Hepatocyte (in vitro differentiated cells): ENCODE measurements around the gene MRPL20. TPM values are rescaled to one million over a fixed set of nuclear protein-coding genes. Genes with fewer than 3 reads are reported as not detected.
"Not testable (repeated sequence)": the region's sequence is repeated elsewhere in the genome, so short reads cannot be mapped to it uniquely, and the experiment has no call there.

Experiments
- DNase-seq: peaks from one replicate; pipeline ENCODE4 v3.0.0-alpha.2; 2016; ENCODE audit warnings: low spot score
- H2AFZ ChIP-seq: fragments of 200-600 bp; sonication (generic); 2 replicates; pipeline ENCODE4 v1.6.0; 2016; ENCODE audit warnings: antibody characterized with exemption, mild to moderate bottlenecking
- H3K27ac ChIP-seq: fragments of 200-600 bp; sonication (generic); 2 replicates; pipeline ENCODE4 v1.5.1; 2016; ENCODE audit warnings: mild to moderate bottlenecking
- H3K27me3 ChIP-seq: fragments of 200-600 bp; sonication (generic); 2 replicates; pipeline ENCODE4 v1.6.1; 2016
- H3K36me3 ChIP-seq: fragments of 200-600 bp; sonication (generic); replicated peaks from 2 replicates; pipeline ENCODE4 v1.5.1; 2016; ENCODE audit warnings: low read depth; ENCODE audit not compliant: insufficient read depth
- H3K4me1 ChIP-seq: fragments of 200-600 bp; sonication (generic); 2 replicates; pipeline ENCODE4 v1.5.1; 2016; ENCODE audit warnings: mild to moderate bottlenecking, moderate library complexity; ENCODE audit not compliant: insufficient read depth
- H3K4me2 ChIP-seq: fragments of 200-600 bp; sonication (generic); 2 replicates; pipeline ENCODE4 v1.6.0; 2016
- H3K4me3 ChIP-seq: fragments of 200-600 bp; sonication (generic); 2 replicates; pipeline ENCODE4 v1.5.1; 2016; ENCODE audit warnings: mild to moderate bottlenecking
- H3K79me2 ChIP-seq: fragments of 200-600 bp; sonication (generic); 2 replicates; pipeline ENCODE4 v1.6.0; 2017; ENCODE audit warnings: mild to moderate bottlenecking
- H3K9me2 ChIP-seq: fragments of 200-600 bp; sonication (generic); replicated peaks from 2 replicates; pipeline ENCODE4 v1.6.0; 2017; ENCODE audit warnings: mild to moderate bottlenecking; ENCODE audit not compliant: insufficient read depth
- H3K9me3 ChIP-seq: fragments of 200-600 bp; sonication (generic); 2 replicates; pipeline ENCODE4 v1.5.1; 2016; ENCODE audit warnings: low read depth, mild to moderate bottlenecking
- H4K20me1 ChIP-seq: fragments of 200-600 bp; sonication (generic); 2 replicates; pipeline ENCODE4 v1.6.0; 2016; ENCODE audit warnings: mild to moderate bottlenecking; ENCODE audit not compliant: insufficient read depth, poor library complexity, severe bottlenecking
- CTCF ChIP-seq: fragments of 200-600 bp; sonication (generic); IDR thresholded peaks from 2 replicates; pipeline ENCODE4 v1.5.1; 2016; ENCODE audit warnings: antibody characterized with exemption, mild to moderate bottlenecking; ENCODE audit not compliant: poor library complexity
- EZH2 ChIP-seq: fragments of 200-600 bp; sonication (generic); IDR thresholded peaks from 2 replicates; pipeline ENCODE4 v1.6.1; 2016; ENCODE audit warnings: antibody characterized with exemption, mild to moderate bottlenecking, borderline replicate concordance
- EZH2phosphoT487 ChIP-seq: fragments of 200-600 bp; sonication (generic); IDR thresholded peaks from one replicate; pipeline ENCODE4 v1.6.1; 2018; ENCODE audit warnings: antibody characterized with exemption, mild to moderate bottlenecking, low read depth, moderate library complexity; ENCODE audit not compliant: unreplicated experiment, severe bottlenecking
- WGBS: methylation state at CpG from one replicate; pipeline ENCODE4 v1.1.6; 2016; ENCODE audit warnings: low lambda C conversion rate; ENCODE audit errors: missing lambda C conversion rate; 5-methylcytosine and 5-hydroxymethylcytosine counted together
- polyA plus RNA-seq: library from polyadenylated mRNA; unstranded; fragments of >200 nt; fragmentation: Nextera tagmentation; extraction: Ambion mirVana; gene quantifications from 2 replicates; pipeline ENCODE4 v1.2.1, GENCODE V29; 2016
- total RNA-seq: library from RNA; depleted of rRNA; stranded (reverse); fragments of >200 nt; gene quantifications from 2 replicates; pipeline ENCODE4 v1.2.3, GENCODE V29; 2014

The MRPL20 gene
- total and polyA plus RNA-seq, 2 experiments from 2014 or later: 107 to 193 TPM

- 92% methylated on average over 6 of the region's 6 CpGs for WGBS
- no peak within 1 kb of the TSS for H3K4me2 ChIP-seq
- H3K79me2 ChIP-seq: no peaks in the 10 kb centered on the region
- no peak for DNase-seq
- no peaks in the 10 kb centered on the region for H3K9me3 ChIP-seq
- H3K27me3 ChIP-seq: no peaks in the 10 kb centered on the region
- no peak within 1 kb of the TSS for H3K4me3 ChIP-seq
- no peaks in the 10 kb centered on the region for H3K4me1 ChIP-seq
- no peak within 1 kb of the TSS for H2AFZ ChIP-seq
- H3K27ac ChIP-seq: no peak within 1 kb of the TSS
- no peaks in the 10 kb centered on the region for H3K36me3 ChIP-seq
- no peaks in the 10 kb centered on the region for H4K20me1 ChIP-seq
- TF ChIP-seq EZH2 (no peak), EZH2phosphoT487 (no peak), CTCF (no peak)
- H3K9me2 ChIP-seq: no peaks in the 10 kb centered on the region
Measured at GRCh38 chr1:1449099-1449739, 42.1 kb upstream of the MRPL20 start, which contains the start of gene ATAD3C. Gene ATAD3C, plus strand, starts transcription at chr1:1449689. Its CDS starts 995 bp downstream, at chr1:1450684.

- not testable (repeated sequence) for H2AFZ ChIP-seq, H3K9me3 ChIP-seq, DNase-seq, H3K4me2 ChIP-seq, H3K9me2 ChIP-seq, H3K36me3 ChIP-seq, H3K27ac ChIP-seq, H3K27me3 ChIP-seq, H3K79me2 ChIP-seq, H3K4me3 ChIP-seq, H4K20me1 ChIP-seq, H3K4me1 ChIP-seq
- 95% methylated on average over 13 of the region's 19 CpGs for WGBS
Measured at GRCh38 chr1:1446631-1447030, 39.5 kb upstream of the MRPL20 start.

GRCh38 chr1:1442069-1442770 is 35.1 kb upstream of the MRPL20 start:
- 96% methylated on average over 32 of the region's 32 CpGs for WGBS
- Histone ChIP-seq H3K27me3 (no peaks in the 10 kb centered on the region), H4K20me1 (no peaks in the 10 kb centered on the region), H3K27ac (no peak overlapping the region), H3K4me2 (no peak overlapping the region), H3K79me2 (peaks cover 4% of the 10 kb centered on the region), H3K4me1 (peaks cover 15% of the 10 kb centered on the region), H3K36me3 (no peaks in the 10 kb centered on the region), H2AFZ (no peak overlapping the region), H3K9me3 (no peaks in the 10 kb centered on the region), H3K9me2 (no peaks in the 10 kb centered on the region), H3K4me3 (no peak overlapping the region)
- DNase-seq: no peak
- TF ChIP-seq EZH2phosphoT487 (no peak), CTCF (no peak), EZH2 (no peak)

- peak; percentile 69 for DNase-seq
- 68% methylated on average over 26 of the region's 29 CpGs for WGBS
- H2AFZ ChIP-seq: no peak overlapping the region
- no peak overlapping the region for H3K4me2 ChIP-seq
- no peaks in the 10 kb centered on the region for H3K9me2 ChIP-seq
- no peaks in the 10 kb centered on the region for H3K36me3 ChIP-seq
- H3K79me2 ChIP-seq: peaks cover 14% of the 10 kb centered on the region
- TF ChIP-seq CTCF: peak; percentile 66
- TF ChIP-seq EZH2: no peak
- TF ChIP-seq EZH2phosphoT487: no peak
- peaks cover 25% of the 10 kb centered on the region for H3K4me1 ChIP-seq
- H3K9me3 ChIP-seq: no peaks in the 10 kb centered on the region
- no peaks in the 10 kb centered on the region for H4K20me1 ChIP-seq
- no peaks in the 10 kb centered on the region for H3K27me3 ChIP-seq
- H3K27ac ChIP-seq: no peak overlapping the region
- H3K4me3 ChIP-seq: no peak overlapping the region
Measured at GRCh38 chr1:1441002-1441888, 34.2 kb upstream of the MRPL20 start.
